SK-N-SH treated with all-trans-retinoic acid at 6 μM for 48 hours (cell line): ENCODE data around the gene ELAPOR2.
"Not testable (repeated sequence)": the region's sequence is repeated elsewhere in the genome, so short reads cannot be mapped to it uniquely, and the experiment has no call there.

Experiments used
- ATAC-seq: fragments of 200-7000 bp; cut with Tn5 transposase; 3 replicates; pipeline ENCODE4 v1.9.1; 2020; ENCODE audit warnings: mild to moderate bottlenecking, moderate library complexity
- ARNTL ChIP-seq: fragments of 450-650 bp; formaldehyde crosslinking; IDR thresholded peaks from 2 replicates; pipeline ENCODE4 v1.5.0; 2020; ENCODE audit warnings: low read depth, mild to moderate bottlenecking, moderate library complexity, borderline replicate concordance
- BACH2 ChIP-seq: fragments of 250-450 bp; sonication (Bioruptor Pico); IDR thresholded peaks from 2 replicates; pipeline ENCODE4 v1.9.0; 2021; ENCODE audit warnings: mild to moderate bottlenecking, borderline replicate concordance
- CREB5 ChIP-seq: fragments of 250-450 bp; sonication (Bioruptor Pico); IDR thresholded peaks from 2 replicates; pipeline ENCODE4 v1.5.1; 2020; ENCODE audit warnings: low read depth, mild to moderate bottlenecking, moderate library complexity
- CSDC2 ChIP-seq: fragments of 250-450 bp; sonication (Bioruptor Pico); IDR thresholded peaks from 2 replicates; pipeline ENCODE4 v1.5.0; 2020; ENCODE audit warnings: mild to moderate bottlenecking, moderate library complexity
- CSRNP3 ChIP-seq: fragments of 250-450 bp; sonication (Bioruptor Pico); IDR thresholded peaks from 2 replicates; pipeline ENCODE4 v1.5.1; 2021; ENCODE audit warnings: mild to moderate bottlenecking, moderate library complexity
- GLIS3 ChIP-seq: fragments of 250-450 bp; sonication (Bioruptor Pico); IDR thresholded peaks from 2 replicates; pipeline ENCODE4 v1.5.0; 2020; ENCODE audit warnings: mild to moderate bottlenecking, moderate library complexity
- ISL1 ChIP-seq: fragments of 250-450 bp; sonication (Bioruptor Pico); IDR thresholded peaks from 2 replicates; pipeline ENCODE4 v2.1.2; 2022; ENCODE audit warnings: mild to moderate bottlenecking, moderate library complexity
- OSR1 ChIP-seq: fragments of 250-450 bp; sonication (Bioruptor Pico); IDR thresholded peaks from 2 replicates; pipeline ENCODE4 v1.8.0; 2022; ENCODE audit warnings: moderate library complexity, mild to moderate bottlenecking, inconsistent platforms
- PATZ1 ChIP-seq: fragments of 250-450 bp; sonication (Bioruptor Pico); IDR thresholded peaks from 2 replicates; pipeline ENCODE4 v1.8.0; 2020; ENCODE audit warnings: mild to moderate bottlenecking, moderate library complexity, borderline replicate concordance
- POU6F1 ChIP-seq: fragments of 250-450 bp; sonication (Bioruptor Pico); IDR thresholded peaks from 2 replicates; pipeline ENCODE4 v1.8.0; 2021; ENCODE audit warnings: low read depth, mild to moderate bottlenecking, moderate library complexity, borderline replicate concordance
- PPARA ChIP-seq: fragments of 250-450 bp; sonication (Bioruptor Pico); IDR thresholded peaks from 2 replicates; pipeline ENCODE4 v1.5.0; 2020; ENCODE audit warnings: mild to moderate bottlenecking, borderline replicate concordance
- TCF4 ChIP-seq: fragments of 250-450 bp; sonication (Bioruptor Pico); IDR thresholded peaks from 2 replicates; pipeline ENCODE4 v1.8.0; 2021; ENCODE audit warnings: mild to moderate bottlenecking, moderate library complexity, borderline replicate concordance
- TOX ChIP-seq: fragments of 250-450 bp; sonication (Bioruptor Pico); IDR thresholded peaks from 2 replicates; pipeline ENCODE4 v1.8.0; 2021; ENCODE audit warnings: mild to moderate bottlenecking, moderate library complexity, borderline replicate concordance
- TSHZ2 ChIP-seq: fragments of 250-450 bp; sonication (Bioruptor Pico); IDR thresholded peaks from 2 replicates; pipeline ENCODE4 v1.5.0; 2020; ENCODE audit warnings: mild to moderate bottlenecking, moderate library complexity
- ZC3H10 ChIP-seq: fragments of 250-450 bp; sonication (Bioruptor Pico); IDR thresholded peaks from 2 replicates; pipeline ENCODE4 v1.5.1; 2021; ENCODE audit warnings: mild to moderate bottlenecking, moderate library complexity
- ZFP3 ChIP-seq: fragments of 250-450 bp; sonication (Bioruptor Pico); IDR thresholded peaks from 2 replicates; pipeline ENCODE4 v1.5.0; 2020; ENCODE audit warnings: mild to moderate bottlenecking, moderate library complexity
- ZFP30 ChIP-seq: fragments of 450-650 bp; formaldehyde crosslinking; IDR thresholded peaks from 2 replicates; pipeline ENCODE4 v1.5.0; 2022; ENCODE audit warnings: mild to moderate bottlenecking, moderate library complexity
- ZNF565 ChIP-seq: fragments of 450-650 bp; formaldehyde crosslinking; conservative IDR thresholded peaks from 2 replicates; pipeline ENCODE4 v1.5.0; 2020; ENCODE audit warnings: low read depth, mild to moderate bottlenecking, moderate library complexity
- ZNF70 ChIP-seq: fragments of 450-650 bp; formaldehyde crosslinking; IDR thresholded peaks from 2 replicates; pipeline ENCODE4 v1.5.0; 2020; ENCODE audit warnings: mild to moderate bottlenecking, moderate library complexity
- ZNF8 ChIP-seq: fragments of 450-650 bp; formaldehyde crosslinking; IDR thresholded peaks from 2 replicates; pipeline ENCODE4 v1.5.0; 2020; ENCODE audit warnings: mild to moderate bottlenecking, moderate library complexity

The ELAPOR2 gene

GRCh38 chr7:87056346-87056745 is 3.1 kb downstream of the ELAPOR2 start (continued):
- TF ChIP-seq POU6F1 (CRISPR knock-in tag) (no peak), PATZ1 (CRISPR knock-in tag) (no peak), ZNF8 (CRISPR knock-in tag) (no peak), ARNTL (no peak), ISL1 (CRISPR knock-in tag) (no peak), PPARA (CRISPR knock-in tag) (no peak), TOX (CRISPR knock-in tag) (no peak)

GRCh38 chr7:87048839-87049238 is 10.6 kb downstream of the ELAPOR2 start:
- no peak for TF ChIP-seq ZNF565 (CRISPR knock-in tag)
- TF ChIP-seq CSRNP3 (CRISPR knock-in tag), result no peak
- TF ChIP-seq BACH2 (CRISPR knock-in tag), result no peak
- TF ChIP-seq POU6F1 (CRISPR knock-in tag), result no peak
- TF ChIP-seq TSHZ2, result no peak
- TF ChIP-seq PATZ1 (CRISPR knock-in tag), result no peak
- TF ChIP-seq ZC3H10, result no peak
- TF ChIP-seq ZNF70 (CRISPR knock-in tag), result no peak
- TF ChIP-seq OSR1 (CRISPR knock-in tag), result no peak
- TF ChIP-seq ISL1 (CRISPR knock-in tag), result no peak
- TF ChIP-seq GLIS3 (CRISPR knock-in tag), result no peak
- no peak for TF ChIP-seq ZFP3
- no peak for TF ChIP-seq TOX (CRISPR knock-in tag)
- TF ChIP-seq TCF4, result no peak
- TF ChIP-seq, all 23 proteins: peak for 0
- no peak for ATAC-seq

- TF ChIP-seq CREB5 (CRISPR knock-in tag) (no peak), ZFP3 (no peak), POU6F1 (CRISPR knock-in tag) (no peak), GLIS3 (CRISPR knock-in tag) (no peak), CSDC2 (no peak), ZFP30 (CRISPR knock-in tag) (no peak)
Observed at GRCh38 chr7:87046456-87046855, 13.0 kb downstream of the ELAPOR2 start.

GRCh38 chr7:87044713-87045112 is 14.7 kb downstream of the ELAPOR2 start:
- not testable (repeated sequence) for ATAC-seq

More at GRCh38 chr7:87046456-87046855, 13.0 kb downstream of the ELAPOR2 start:
- ATAC-seq, result no peak

- not testable (repeated sequence) for ATAC-seq
Observed at GRCh38 chr7:87041586-87041985, 17.9 kb downstream of the ELAPOR2 start.
